HCT116 (cell line): Measurements from ENCODE around the gene NUP210. TPM values are rescaled to one million over a fixed set of nuclear protein-coding genes. Genes with fewer than 3 reads are reported as not detected.

Experiments used
- ATAC-seq: fragments of 200-7000 bp; cut with Tn5 transposase; 2 replicates; pipeline ENCODE4 v1.9.1; 2020; ENCODE audit warnings: mild to moderate bottlenecking, moderate library complexity
- BruUV-seq: library from RNA; stranded (reverse); fragments of 400-500 nt; replicated peaks from 2 replicates; lab custom pipeline; 2021; lab: Mats Ljungman, UMichigan
- CTCF ChIA-PET: fragments of 300-600 bp; sonication (Branson Sonifier 250); formaldehyde crosslinking; loops from one replicate; lab custom pipeline; 2021; ENCODE audit warnings: antibody characterized with exemption; lab: Charles Lee
- POLR2A ChIA-PET: fragments of 300-600, 350-600 bp; sonication (Branson Sonifier 250); formaldehyde crosslinking; loops from one replicate; lab custom pipeline; 2021; ENCODE audit warnings: antibody characterized with exemption; lab: Charles Lee
- RAD21 ChIA-PET, 2 experiments: fragments of 300-600 bp; sonication (Branson Sonifier 250); formaldehyde crosslinking; loops; one replicate each; lab custom pipeline; 2023; ENCODE audit warnings: low total read pairs in 2 of 2; ENCODE audit not compliant: uncharacterized antibody in 2 of 2, unreplicated experiment in 2 of 2, low non-redundant PET in 1 of 2; lab: Charles Lee
- DNase-seq: peaks from one replicate; pipeline ENCODE4 v3.0.0-alpha.2; 2010; ENCODE audit warnings: low read depth, low spot score
- H2AFZ ChIP-seq: fragments of 200-600 bp; shearing (Covaris generic), sonication (generic); 2 replicates; pipeline ENCODE4 v1.6.1; 2017; ENCODE audit warnings: low read depth, mixed run types, mixed read lengths, antibody characterized with exemption, low read length; ENCODE audit not compliant: poor library complexity, severe bottlenecking
- H3K27ac ChIP-seq: 2 replicates; pipeline ENCODE4 v1.5.1; 2012; ENCODE audit warnings: low read depth, low read length
- H3K27me3 ChIP-seq: fragments of 200-600 bp; sonication (generic); 2 replicates; pipeline ENCODE4 v1.6.1; 2016; ENCODE audit warnings: mixed run types, low read length, mixed read lengths; ENCODE audit not compliant: insufficient read depth
- H3K36me3 ChIP-seq, 2 experiments: fragments of 200-500 bp in 1 of 2; fragments of 200-600 bp in 1 of 2; sonication (Bioruptor generic) in 1 of 2; sonication (generic) in 1 of 2; 2 replicates each; pipeline versions ENCODE4 v1.5.1 to v1.6.1; 2014 to 2016; ENCODE audit warnings: low read length in 2 of 2, inconsistent platforms in 1 of 2, mixed read lengths in 1 of 2, mixed run types in 1 of 2; ENCODE audit not compliant: insufficient read depth in 2 of 2, control insufficient read depth in 1 of 2
- H3K4me1 ChIP-seq, 2 experiments: fragments of 200-600 bp in 1 of 2; sonication (generic) in 1 of 2; 2 replicates each; pipeline versions ENCODE4 v1.5.1 to v1.6.1; 2012 to 2017; ENCODE audit warnings: low read length in 2 of 2, inconsistent platforms in 1 of 2, mild to moderate bottlenecking in 1 of 2, mixed read lengths in 1 of 2, mixed run types in 1 of 2, moderate library complexity in 1 of 2; ENCODE audit not compliant: insufficient read depth in 2 of 2, control insufficient read depth in 1 of 2
- H3K4me2 ChIP-seq: fragments of 200-600 bp; sonication (generic); 2 replicates; pipeline ENCODE4 v1.6.1; 2017; ENCODE audit warnings: mixed run types, low read length, mixed read lengths
- H3K4me3 ChIP-seq, 2 experiments: fragments of 200-600 bp in 1 of 2; sonication (generic) in 1 of 2; replicated peaks in 1 of 2; 2 replicates each; pipeline ENCODE4 v1.5.1; 2011 to 2016; ENCODE audit warnings: low read length in 2 of 2, control low read depth in 1 of 2, low read depth in 1 of 2, mild to moderate bottlenecking in 1 of 2, mixed read lengths in 1 of 2, mixed run types in 1 of 2
- H3K79me2 ChIP-seq: fragments of 200-600 bp; sonication (generic); 2 replicates; pipeline ENCODE4 v1.6.1; 2017; ENCODE audit warnings: mild to moderate bottlenecking, mixed run types, low read length, moderate library complexity, mixed read lengths; ENCODE audit not compliant: insufficient read depth
- H3K9ac ChIP-seq: fragments of 200-600 bp; sonication (generic); 2 replicates; pipeline ENCODE4 v1.6.1; 2016; ENCODE audit warnings: low read length, mixed read lengths
- H3K9me2 ChIP-seq: fragments of 200-600 bp; sonication (generic), shearing (Covaris generic); 2 replicates; pipeline ENCODE4 v1.6.1; 2017; ENCODE audit warnings: mixed run types, mild to moderate bottlenecking, moderate library complexity; ENCODE audit not compliant: insufficient read depth
- H3K9me3 ChIP-seq, 2 experiments: fragments of 200-500 bp in 1 of 2; fragments of 200-600 bp in 1 of 2; sonication (Bioruptor generic) in 1 of 2; sonication (generic) in 1 of 2; 2 replicates each; pipeline ENCODE4 v1.6.1; 2014 to 2017; ENCODE audit warnings: low read length in 2 of 2, mixed read lengths in 2 of 2, inconsistent platforms in 1 of 2, low read depth in 1 of 2, mild to moderate bottlenecking in 1 of 2, mixed run types in 1 of 2, moderate library complexity in 1 of 2; ENCODE audit not compliant: control insufficient read depth in 1 of 2, insufficient read depth in 1 of 2
- H4K20me1 ChIP-seq: fragments of 200-600 bp; sonication (generic), shearing (Covaris generic); 2 replicates; pipeline ENCODE4 v1.6.1; 2017; ENCODE audit warnings: mixed run types, mild to moderate bottlenecking, moderate library complexity; ENCODE audit not compliant: insufficient read depth
- MAX ChIP-seq: IDR thresholded peaks from 2 replicates; pipeline ENCODE4 v1.6.1; 2012
- SIN3A ChIP-seq: IDR thresholded peaks from 2 replicates; pipeline ENCODE4 v1.6.1; 2012; ENCODE audit warnings: low read depth
- SRF ChIP-seq: IDR thresholded peaks from 2 replicates; pipeline ENCODE4 v1.6.1; 2012; ENCODE audit warnings: low read depth
- YY1 ChIP-seq: IDR thresholded peaks from 2 replicates; pipeline ENCODE4 v1.6.1; 2011; ENCODE audit warnings: low read length, low read depth, moderate library complexity, mild to moderate bottlenecking; ENCODE audit not compliant: insufficient replicate concordance; ENCODE audit errors: extremely low read depth
- ZBTB33 ChIP-seq: IDR thresholded peaks from 2 replicates; pipeline ENCODE4 v1.6.1; 2011; ENCODE audit warnings: mild to moderate bottlenecking, low read length, moderate library complexity; ENCODE audit not compliant: insufficient replicate concordance; ENCODE audit errors: extremely low read depth
- intact Hi-C: fragments of 100-400 bp; cut with micrococcal nuclease; formaldehyde crosslinking; loops from 2 replicates; pipeline ENCODE4 v1.10.0; 2022
- total RNA-seq: library from RNA; stranded (reverse); gene quantifications from one replicate; pipeline ENCODE4 v1.2.1, GENCODE V29; 2021; ENCODE audit not compliant: unreplicated experiment
- TF ChIP-seq, protein P1 (sequence below), 3 experiments: fragments of 200-600 bp in 1 of 3; sonication (generic) in 1 of 3; IDR thresholded peaks in 2 of 3; conservative IDR thresholded peaks in 1 of 3; 2 replicates each; pipeline ENCODE4 v1.5.1; 2012 to 2017; ENCODE audit warnings: low read depth in 2 of 3, low read length in 2 of 3, antibody characterized with exemption in 1 of 3, borderline replicate concordance in 1 of 3, control low read depth in 1 of 3, mild to moderate bottlenecking in 1 of 3, mixed read lengths in 1 of 3, mixed run types in 1 of 3, moderate library complexity in 1 of 3; ENCODE audit not compliant: insufficient read depth in 1 of 3

NUP210 gene
- total RNA-seq, 1 experiment from 2014 or later: 74.9 TPM

GRCh38 chr3:13459605-13460340 lies 39.7 kb upstream of the NUP210 start (continued):
- no peak for TF ChIP-seq YY1
- TF ChIP-seq, protein P1, sequence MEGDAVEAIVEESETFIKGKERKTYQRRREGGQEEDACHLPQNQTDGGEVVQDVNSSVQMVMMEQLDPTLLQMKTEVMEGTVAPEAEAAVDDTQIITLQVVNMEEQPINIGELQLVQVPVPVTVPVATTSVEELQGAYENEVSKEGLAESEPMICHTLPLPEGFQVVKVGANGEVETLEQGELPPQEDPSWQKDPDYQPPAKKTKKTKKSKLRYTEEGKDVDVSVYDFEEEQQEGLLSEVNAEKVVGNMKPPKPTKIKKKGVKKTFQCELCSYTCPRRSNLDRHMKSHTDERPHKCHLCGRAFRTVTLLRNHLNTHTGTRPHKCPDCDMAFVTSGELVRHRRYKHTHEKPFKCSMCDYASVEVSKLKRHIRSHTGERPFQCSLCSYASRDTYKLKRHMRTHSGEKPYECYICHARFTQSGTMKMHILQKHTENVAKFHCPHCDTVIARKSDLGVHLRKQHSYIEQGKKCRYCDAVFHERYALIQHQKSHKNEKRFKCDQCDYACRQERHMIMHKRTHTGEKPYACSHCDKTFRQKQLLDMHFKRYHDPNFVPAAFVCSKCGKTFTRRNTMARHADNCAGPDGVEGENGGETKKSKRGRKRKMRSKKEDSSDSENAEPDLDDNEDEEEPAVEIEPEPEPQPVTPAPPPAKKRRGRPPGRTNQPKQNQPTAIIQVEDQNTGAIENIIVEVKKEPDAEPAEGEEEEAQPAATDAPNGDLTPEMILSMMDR (IDR thresholded peaks at IDR 0.05 in 2 of 3, conservative IDR thresholded peaks at IDR 0.05 in 1 of 3; ENCODE audit: borderline replicate concordance in 1 of 3, insufficient read depth in 1 of 3, low read depth in 2 of 3, low read length in 2 of 3): no peak
- TF ChIP-seq, all 23 proteins: peak for 0

DNA sequence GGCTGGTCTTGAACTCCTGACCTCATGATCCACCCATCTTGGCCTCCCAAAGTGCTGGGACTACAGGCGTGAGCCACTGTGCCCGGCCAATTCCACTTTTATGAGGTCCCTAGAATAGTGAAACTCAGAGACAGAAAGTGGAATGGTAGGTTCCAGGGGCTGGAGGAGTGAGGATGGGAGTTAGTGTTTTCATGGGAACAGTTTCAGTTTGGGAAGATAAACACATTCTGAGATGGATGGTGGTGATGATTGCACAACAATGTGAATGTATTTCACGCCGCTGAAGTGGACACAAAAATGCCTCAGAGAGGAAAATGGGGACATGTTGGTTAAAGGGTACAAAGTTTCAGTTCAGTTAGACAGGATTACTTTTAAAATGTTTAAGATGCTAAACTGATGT lies 37.5 kb upstream of the NUP210 start:
- no peaks in the 10 kb centered on the region for H3K9me2 ChIP-seq
- H3K4me2 ChIP-seq: no peak overlapping the region
- ChIA-PET RAD21 (no interaction called here), CTCF (no interaction called here)
- TF ChIP-seq SRF: no peak
- TF ChIP-seq ZBTB33: no peak
- TF ChIP-seq, protein P1 (IDR thresholded peaks at IDR 0.05 in 2 of 3, conservative IDR thresholded peaks at IDR 0.05 in 1 of 3; ENCODE audit: borderline replicate concordance in 1 of 3, insufficient read depth in 1 of 3, low read depth in 2 of 3, low read length in 2 of 3): no peak
- TF ChIP-seq SIN3A: no peak
- no peak for TF ChIP-seq MAX
- TF ChIP-seq, all 23 proteins: peak for 0
- intact Hi-C loops: no loop called here
- H3K4me3 ChIP-seq: no peak overlapping the region
- H2AFZ ChIP-seq: no peak overlapping the region
- H3K27ac ChIP-seq: no peak overlapping the region
- H3K9me3 ChIP-seq: no peaks in the 10 kb centered on the region
- no TSS peak for BruUV-seq
- no peak for DNase-seq
- POLR2A ChIA-PET: no interaction called here
- H4K20me1 ChIP-seq: no peaks in the 10 kb centered on the region
- H3K36me3 ChIP-seq: no peaks in the 10 kb centered on the region
- H3K4me1 ChIP-seq: peaks cover 2 to 14% of the 10 kb centered on the region in 2 experiments; a peak in 3 of 4 replicates
- H3K27me3 ChIP-seq: no peaks in the 10 kb centered on the region
- no peaks in the 10 kb centered on the region for H3K79me2 ChIP-seq
- H3K9ac ChIP-seq: no peak overlapping the region
- ATAC-seq: no peak
